Measurements from ENCODE around the gene FTCD.

- no peak for TF ChIP-seq POLR2A (IDR thresholded peaks at IDR 0.05)
- no peak for TF ChIP-seq CTCF (IDR thresholded peaks at IDR 0.05)
- TF ChIP-seq POLR2AphosphoS5 (IDR thresholded peaks at IDR 0.05), result no peak
- TF ChIP-seq EP300 (IDR thresholded peaks at IDR 0.05), result no peak
Observed at GRCh38 chr21:46151989-46152926, 3.1 kb downstream of the FTCD start.
